K562 (cell line): ENCODE measurements around the gene PFDN2. TPM values are rescaled to one million over a fixed set of nuclear protein-coding genes. Genes with fewer than 3 reads are reported as not detected.
A peak's percentile ranks its signal among the peaks of the same experiment; 100 is the strongest.

Experiments used
- ATAC-seq: fragments of 200-7000 bp; cut with Tn5 transposase; 3 replicates; pipeline ENCODE4 v1.9.1; 2020; ENCODE audit warnings: moderate library complexity
- BruUV-seq: library from RNA; stranded (reverse); fragments of 400-500 nt; replicated peaks from 2 replicates; lab custom pipeline; 2021; lab: Mats Ljungman, UMichigan
- CTCF ChIA-PET: fragments of 300-600 bp; formaldehyde crosslinking; extraction: SDS; loops from one replicate; lab custom pipeline; 2021; ENCODE audit warnings: low intra/inter-chr PET ratio; lab: Yijun Ruan, JAX
- POLR2A ChIA-PET: fragments of 300-600, 350-650 bp; sonication (Branson Sonifier 250); formaldehyde crosslinking; extraction: SDS; loops from one replicate; lab custom pipeline; 2021; ENCODE audit warnings: antibody characterized with exemption, inconsistent platforms; lab: Yijun Ruan, JAX
- DNase-seq, 4 experiments: peaks; one replicate each; pipeline versions ENCODE4 v3.0.0 to v3.0.0-alpha.2; 2011 to 2018; ENCODE audit warnings: low spot score in 3 of 4, mixed read lengths in 3 of 4; ENCODE audit errors: extremely low read depth in 1 of 4
- FAIRE-seq: peaks from 2 replicates; lab custom pipeline; 2011; peaks lifted over from hg19 to GRCh38; lab: Jason Lieb, UNC
- H2AFZ ChIP-seq: 2 replicates; pipeline ENCODE4 v1.6.0; 2011; ENCODE audit warnings: low read depth, low read length, control low read depth, inconsistent platforms
- H3K27ac ChIP-seq: fragments of 200-600 bp; 3 replicates; pipeline ENCODE4 v1.8.0; 2011; ENCODE audit warnings: low read depth, mild to moderate bottlenecking, control low read depth, inconsistent platforms, low read length, moderate library complexity, mixed read lengths; ENCODE audit errors: extremely low read depth
- H3K27me3 ChIP-seq, 2 experiments: fragments of 300-600 bp in 1 of 2; 2 replicates in 1 of 2; 3 replicates in 1 of 2; pipeline versions ENCODE4 v1.6.0 to v1.8.0; 2011; ENCODE audit warnings: inconsistent platforms in 2 of 2, low read length in 2 of 2, mild to moderate bottlenecking in 1 of 2, mixed read lengths in 1 of 2, moderate library complexity in 1 of 2; ENCODE audit not compliant: control insufficient read depth in 2 of 2, insufficient read depth in 2 of 2
- H3K36me3 ChIP-seq: fragments of 300-600 bp; 3 replicates; pipeline ENCODE4 v1.8.0; 2011; ENCODE audit warnings: mild to moderate bottlenecking, low read length, inconsistent platforms; ENCODE audit not compliant: control insufficient read depth, insufficient read depth
- H3K4me1 ChIP-seq, 2 experiments: fragments of 200-600 bp in 1 of 2; replicated peaks in 1 of 2; 2 replicates in 1 of 2; 3 replicates in 1 of 2; pipeline versions ENCODE4 v1.5.1 to v1.8.0; 2011; ENCODE audit warnings: inconsistent platforms in 2 of 2, low read length in 2 of 2, mild to moderate bottlenecking in 1 of 2, mixed read lengths in 1 of 2, moderate library complexity in 1 of 2; ENCODE audit not compliant: control insufficient read depth in 2 of 2, insufficient read depth in 2 of 2
- H3K4me2 ChIP-seq: 2 replicates; pipeline ENCODE4 v1.6.1; 2011; ENCODE audit warnings: low read length, control low read depth, inconsistent platforms, mixed read lengths; ENCODE audit not compliant: insufficient read depth
- H3K4me3 ChIP-seq: fragments of 200-600 bp; sonication (generic), shearing (Covaris generic); 2 replicates; pipeline ENCODE4 v1.5.1; 2016; ENCODE audit warnings: control low read depth, inconsistent platforms
- H3K79me2 ChIP-seq: fragments of 200-600 bp; 3 replicates; pipeline ENCODE4 v1.8.0; 2011; ENCODE audit warnings: low read length, inconsistent platforms; ENCODE audit not compliant: control insufficient read depth, insufficient read depth
- H3K9ac ChIP-seq, 2 experiments: 2 replicates each; pipeline versions ENCODE4 v1.6.0 to v1.6.1; 2011; ENCODE audit warnings: low read depth in 2 of 2, low read length in 2 of 2, control low read depth in 1 of 2, inconsistent platforms in 1 of 2, mild to moderate bottlenecking in 1 of 2, mixed read lengths in 1 of 2; ENCODE audit not compliant: insufficient read depth in 1 of 2
- H3K9me1 ChIP-seq: one replicate; pipeline ENCODE4 v1.6.0; 2011; ENCODE audit warnings: inconsistent platforms, mild to moderate bottlenecking, low read length, moderate library complexity; ENCODE audit not compliant: control insufficient read depth, insufficient read depth
- H3K9me3 ChIP-seq: replicated peaks from 2 replicates; pipeline ENCODE4 v1.5.1; 2011; ENCODE audit warnings: low read depth, low read length, inconsistent platforms; ENCODE audit not compliant: control insufficient read depth, insufficient read depth
- H4K20me1 ChIP-seq: replicated peaks from 2 replicates; pipeline ENCODE4 v1.6.1; 2011; ENCODE audit warnings: low read length, inconsistent platforms, mixed read lengths; ENCODE audit not compliant: control insufficient read depth, insufficient read depth
- DDX20 ChIP-seq: fragments of 450-650 bp; IDR thresholded peaks from 2 replicates; pipeline ENCODE4 v1.6.1; 2016; ENCODE audit warnings: missing genetic modification characterization, low read depth, mild to moderate bottlenecking, missing compliant biosample characterization, moderate library complexity
- FOXJ2 ChIP-seq: fragments of 200-800 bp; sonication (Bioruptor generic); IDR thresholded peaks from 2 replicates; pipeline ENCODE4 v1.6.1; 2016; ENCODE audit warnings: missing genetic modification characterization, missing compliant biosample characterization
- MAZ ChIP-seq, 2 experiments: fragments of 450-650 bp in 1 of 2; sonication (generic) in 1 of 2; formaldehyde crosslinking; IDR thresholded peaks in 1 of 2; conservative IDR thresholded peaks in 1 of 2; 2 replicates each; pipeline versions ENCODE4 v1.4.0 to v1.5.0; 2020; ENCODE audit warnings: mild to moderate bottlenecking in 1 of 2, missing genetic modification reagents in 1 of 2
- PCBP2 ChIP-seq: fragments of 200-400 bp; formaldehyde crosslinking; IDR thresholded peaks from 2 replicates; pipeline ENCODE4 v1.6.1; 2018; ENCODE audit warnings: low read length, low read depth, mild to moderate bottlenecking, moderate library complexity; ENCODE audit not compliant: poor library complexity, severe bottlenecking
- RB1 ChIP-seq: fragments of 450-650 bp; IDR thresholded peaks from 2 replicates; pipeline ENCODE4 v1.6.1; 2017; ENCODE audit warnings: low read depth, mild to moderate bottlenecking
- SPI1 ChIP-seq: IDR thresholded peaks from 2 replicates; pipeline ENCODE4 v1.6.1; 2011; ENCODE audit warnings: low read depth, low read length, control low read depth, borderline replicate concordance
- SRSF7 ChIP-seq: fragments of 200-400 bp; formaldehyde crosslinking; optimal IDR thresholded peaks from 2 replicates; pipeline ENCODE3; 2017; ENCODE audit warnings: mild to moderate bottlenecking, low read depth, low read length
- ZNF232 ChIP-seq: sonication (generic); formaldehyde crosslinking; IDR thresholded peaks from 2 replicates; pipeline ENCODE4 v1.8.0; 2022; ENCODE audit warnings: mild to moderate bottlenecking, missing genetic modification reagents
- ZNF24 ChIP-seq: fragments of 450-650 bp; IDR thresholded peaks from 2 replicates; pipeline ENCODE4 v1.6.1; 2016
- ZNF263 ChIP-seq: sonication (generic); formaldehyde crosslinking; IDR thresholded peaks from 2 replicates; pipeline ENCODE4 v1.8.0; 2022; ENCODE audit warnings: mild to moderate bottlenecking, missing genetic modification reagents, borderline replicate concordance
- ZNF445 ChIP-seq: fragments of 250-450 bp; sonication (Bioruptor Pico); IDR thresholded peaks from 2 replicates; pipeline ENCODE4 v1.4.0; 2020; ENCODE audit warnings: low read depth, mild to moderate bottlenecking, moderate library complexity
- WGBS: fragments of 100-300 bp; shearing (Covaris generic); methylation state at CpG from one replicate; pipeline ENCODE4 v1.1.6; 2016; ENCODE audit warnings: low coverage, mixed read lengths; ENCODE audit not compliant: insufficient coverage; ENCODE audit errors: missing lambda C conversion rate; 5-methylcytosine and 5-hydroxymethylcytosine counted together
- in situ Hi-C: fragments of 300-500 bp; cut with MboI; formaldehyde crosslinking; loops from 4 replicates; pipeline ENCODE4 v1.15.0; 2018; ENCODE audit warnings: inconsistent platforms, mixed read lengths
- intact Hi-C: fragments of 100-400 bp; cut with micrococcal nuclease; formaldehyde crosslinking; loops from 2 replicates; pipeline ENCODE4 v1.14.2; 2022
- polyA plus RNA-seq, 8 experiments: library from polyadenylated mRNA; depleted of rRNA in 4 of 8; stranded (reverse) in 5 of 8; unstranded in 3 of 8; fragments of >200 nt; fragmentation: Nextera tagmentation in 2 of 8; fragmentation: Illumina TruSeq in 1 of 8; extraction: Ambion mirVana in 2 of 8; extraction: Trizol in 1 of 8; gene quantifications; 2 replicates each; pipeline versions ENCODE4 v1.2.1 to v1.2.3, GENCODE V29; 2011 to 2014; ENCODE audit warnings: inconsistent platforms in 1 of 8, missing spikeins in 1 of 8
- total RNA-seq, 7 experiments: library from RNA; depleted of rRNA in 6 of 7; stranded (reverse); fragments of >200 nt in 6 of 7; fragmentation: Illumina TruSeq in 2 of 7; extraction: Trizol in 2 of 7; gene quantifications; 2 replicates each; pipeline versions ENCODE4 v1.2.1 to v1.2.3, GENCODE V29; 2011 to 2021; ENCODE audit warnings: low replicate concordance in 1 of 7
- TF ChIP-seq, protein P1 (sequence below): sonication (generic); formaldehyde crosslinking; IDR thresholded peaks from 2 replicates; pipeline ENCODE4 v1.8.1; 2022; ENCODE audit warnings: missing genetic modification reagents
- TF ChIP-seq, protein P2 (sequence below): fragments of 250-450 bp; sonication (Bioruptor Pico); IDR thresholded peaks from 2 replicates; pipeline ENCODE4 v1.8.0; 2021; ENCODE audit warnings: borderline replicate concordance, mild to moderate bottlenecking, moderate library complexity; ENCODE audit not compliant: poor library complexity, severe bottlenecking

The PFDN2 gene
- total and polyA plus RNA-seq, 9 of the 15 experiments (the other 6 are each of a cell fraction or from before 2014, with no cell fraction given) = 50.2 to 361 (median 144) TPM

DNA sequence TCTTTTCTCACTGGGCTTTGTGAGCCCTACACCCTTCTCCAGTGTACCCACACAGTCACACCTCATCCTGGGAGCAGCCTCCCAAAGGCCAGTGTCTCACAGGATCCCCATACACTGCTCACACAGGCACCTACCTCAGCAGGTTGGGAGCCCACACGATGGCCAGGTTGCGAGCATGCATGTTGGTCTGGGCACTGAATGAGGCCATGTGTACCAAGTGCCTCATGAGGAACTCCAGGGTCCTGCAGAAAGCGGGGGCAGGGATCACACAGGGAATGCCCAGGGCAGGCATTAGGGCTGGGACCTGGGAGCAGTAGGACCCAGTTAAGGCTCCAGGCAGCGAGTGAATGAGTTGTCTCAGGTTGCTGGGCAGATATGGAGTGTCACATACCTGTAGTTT, 63.6 kb downstream of the PFDN2 start:
- H3K36me3 ChIP-seq = no peaks in the 10 kb centered on the region
- CTCF ChIA-PET = no interaction called here
- FAIRE-seq = no peak

More for the DNA sequence above, 63.6 kb downstream of the PFDN2 start:
- H3K4me3 ChIP-seq = no peak overlapping the region
- H3K9me1 ChIP-seq = no peaks in the 10 kb centered on the region
- H3K9me3 ChIP-seq = no peaks in the 10 kb centered on the region
- H3K4me2 ChIP-seq = no peak overlapping the region
- H3K27me3 ChIP-seq = no peaks in the 10 kb centered on the region
- no peaks in the 10 kb centered on the region for H4K20me1 ChIP-seq
- H3K27ac ChIP-seq = no peak overlapping the region
- POLR2A ChIA-PET = interaction anchor here (2.6 kb wide), 1 partner anchor 9 kb away, joined by 13 read pairs; the partner anchor contains the start of gene USF1
- H2AFZ ChIP-seq = no peak overlapping the region
- DNase-seq = no peak
- intact Hi-C loops (no loop called here), in situ Hi-C loops (no loop called here)
- 54% methylated on average over 4 of the region's 4 CpGs for WGBS
- H3K4me1 ChIP-seq = peaks cover 0 to 5% of the 10 kb centered on the region in 2 experiments; a peak in 4 of 5 replicates
- peak overlapping the region in 1 of 2 experiments; percentile 50; a peak in 1 of 4 replicates for H3K9ac ChIP-seq
- no TSS peak for BruUV-seq
- H3K79me2 ChIP-seq = no peaks in the 10 kb centered on the region
- TF ChIP-seq DDX20 (no peak), ZNF263 (no peak), ZNF445 (CRISPR knock-in tag) (no peak), FOXJ2 (tag) (no peak), SPI1 (no peak), ZNF24 (no peak), MAZ (CRISPR knock-in tag; conservative IDR thresholded peaks at IDR 0.05 in 1 of 2, IDR thresholded peaks at IDR 0.05 in 1 of 2) (no peak), RB1 (no peak), SRSF7 (no peak), ZNF232 (CRISPR knock-in tag) (no peak), PCBP2 (no peak)
- TF ChIP-seq, protein P1, sequence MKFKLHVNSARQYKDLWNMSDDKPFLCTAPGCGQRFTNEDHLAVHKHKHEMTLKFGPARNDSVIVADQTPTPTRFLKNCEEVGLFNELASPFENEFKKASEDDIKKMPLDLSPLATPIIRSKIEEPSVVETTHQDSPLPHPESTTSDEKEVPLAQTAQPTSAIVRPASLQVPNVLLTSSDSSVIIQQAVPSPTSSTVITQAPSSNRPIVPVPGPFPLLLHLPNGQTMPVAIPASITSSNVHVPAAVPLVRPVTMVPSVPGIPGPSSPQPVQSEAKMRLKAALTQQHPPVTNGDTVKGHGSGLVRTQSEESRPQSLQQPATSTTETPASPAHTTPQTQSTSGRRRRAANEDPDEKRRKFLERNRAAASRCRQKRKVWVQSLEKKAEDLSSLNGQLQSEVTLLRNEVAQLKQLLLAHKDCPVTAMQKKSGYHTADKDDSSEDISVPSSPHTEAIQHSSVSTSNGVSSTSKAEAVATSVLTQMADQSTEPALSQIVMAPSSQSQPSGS (CRISPR knock-in tag) = no peak
- TF ChIP-seq, protein P2, sequence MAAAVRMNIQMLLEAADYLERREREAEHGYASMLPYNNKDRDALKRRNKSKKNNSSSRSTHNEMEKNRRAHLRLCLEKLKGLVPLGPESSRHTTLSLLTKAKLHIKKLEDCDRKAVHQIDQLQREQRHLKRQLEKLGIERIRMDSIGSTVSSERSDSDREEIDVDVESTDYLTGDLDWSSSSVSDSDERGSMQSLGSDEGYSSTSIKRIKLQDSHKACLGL (CRISPR knock-in tag) = no peak
- TF ChIP-seq, all 486 proteins: peak for 0
- no peak for ATAC-seq
